Stimulated activated CD8-positive, alpha-beta memory T cell treated with anti-CD3 and anti-CD28 coated beads, Interleukin-15, amount 100 ng/mL, for 24 hours (primary cell): ENCODE data around the gene DPYD.

ENCODE experiments used
- DNase-seq: peaks from one replicate; pipeline ENCODE4 v3.0.0-alpha.2; 2020; ENCODE audit warnings: low read depth

DPYD gene

GRCh38 chr1:97143236-97143882 is 777.5 kb downstream of the DPYD start:
- DNase-seq: no peak

DNA sequence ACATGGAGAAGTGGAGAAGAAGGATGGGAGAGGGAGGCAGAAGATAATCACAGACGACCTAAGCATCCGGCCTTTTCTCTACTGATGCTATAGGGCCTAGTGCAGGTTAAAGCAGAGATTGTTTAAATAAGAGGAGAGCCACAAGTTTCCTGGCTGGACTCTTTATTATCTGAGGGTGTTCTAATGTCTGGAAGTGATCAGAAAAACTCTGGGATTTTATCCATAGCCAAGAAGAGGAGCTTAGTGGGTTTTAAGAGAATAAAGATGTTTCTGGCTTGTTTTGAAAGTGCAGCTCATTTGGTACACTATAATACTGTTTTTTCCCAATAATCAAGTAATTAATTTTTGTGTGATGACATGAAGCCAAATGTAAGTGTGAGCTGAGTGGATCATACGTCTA is 780.2 kb downstream of the DPYD start:
- no peak for DNase-seq

DNA sequence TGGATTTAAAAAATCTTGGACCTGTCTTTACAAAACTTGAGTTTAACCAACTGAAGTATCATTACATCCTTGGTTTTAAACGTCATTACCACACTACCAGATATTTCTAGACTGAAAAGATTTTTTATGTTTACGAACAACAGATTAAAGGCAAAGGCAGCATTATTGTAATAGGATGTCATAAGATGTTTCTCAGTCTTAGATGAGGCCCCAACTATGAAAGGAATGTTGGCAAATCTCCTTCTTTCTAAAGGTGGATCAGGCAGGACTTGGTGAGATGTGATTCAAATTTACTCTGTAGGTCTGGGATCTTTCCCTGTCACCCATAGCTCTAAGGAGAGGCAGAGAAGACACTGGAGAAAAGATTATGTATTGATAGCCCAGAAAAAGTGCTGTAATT is 781.3 kb downstream of the DPYD start:
- no peak for DNase-seq

DNA sequence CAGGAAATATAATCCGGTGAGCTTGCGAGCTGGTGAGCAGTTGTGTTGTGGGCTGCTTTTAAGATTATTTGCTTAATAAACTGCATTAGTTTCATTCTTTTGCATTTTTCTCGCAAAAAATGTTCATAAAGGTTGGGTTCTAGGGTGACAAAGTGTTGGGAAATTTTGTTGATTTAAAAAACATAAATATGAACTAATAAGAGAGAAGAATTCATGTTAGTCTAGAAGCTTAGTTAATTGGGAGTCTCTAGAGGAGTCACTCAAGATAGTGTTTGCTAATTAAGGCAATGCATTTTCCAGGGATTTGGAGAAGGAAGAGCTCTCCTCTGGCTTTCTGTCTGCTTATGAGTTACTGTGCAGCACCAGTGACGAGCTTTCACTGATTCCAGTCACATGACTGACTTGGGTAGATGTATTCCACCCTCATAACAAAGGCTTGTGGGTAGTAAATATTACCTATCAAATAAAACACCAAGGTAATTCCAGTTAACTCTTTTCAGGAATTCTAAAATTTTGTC is 782.3 kb downstream of the DPYD start:
- DNase-seq: no peak

DNA sequence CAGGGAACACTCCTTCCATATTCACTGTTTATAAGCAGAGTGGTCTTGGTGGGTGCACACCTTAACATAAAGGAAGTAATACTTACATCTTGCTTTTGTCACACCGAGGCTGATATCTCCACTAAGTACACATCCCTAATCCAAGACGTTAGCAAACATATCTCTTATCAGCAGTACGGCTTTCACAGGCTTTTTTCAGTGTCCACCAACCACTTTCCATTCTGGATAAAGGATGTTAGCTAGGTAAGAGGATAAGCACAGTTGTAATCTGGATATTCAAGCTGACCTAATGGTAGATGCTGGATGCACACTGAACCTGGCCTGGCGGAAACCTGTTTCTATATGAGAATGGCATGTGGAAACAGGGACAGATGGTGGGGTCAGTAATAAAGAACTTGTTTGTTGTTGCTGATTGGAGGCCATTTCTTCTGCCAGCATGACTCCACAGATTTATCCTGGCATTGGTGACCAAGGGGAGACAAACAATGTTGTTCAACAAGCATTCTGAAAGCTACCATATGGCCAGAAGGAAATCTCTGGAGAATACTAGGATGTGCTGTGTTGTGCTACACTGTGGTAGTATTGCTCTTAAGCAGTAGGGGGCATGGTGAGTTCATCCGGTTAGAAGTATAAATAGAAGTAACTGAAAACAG is 782.8 kb downstream of the DPYD start:
- no peak for DNase-seq

GRCh38 chr1:97136996-97137395 is 783.8 kb downstream of the DPYD start:
- DNase-seq: no peak

DNA sequence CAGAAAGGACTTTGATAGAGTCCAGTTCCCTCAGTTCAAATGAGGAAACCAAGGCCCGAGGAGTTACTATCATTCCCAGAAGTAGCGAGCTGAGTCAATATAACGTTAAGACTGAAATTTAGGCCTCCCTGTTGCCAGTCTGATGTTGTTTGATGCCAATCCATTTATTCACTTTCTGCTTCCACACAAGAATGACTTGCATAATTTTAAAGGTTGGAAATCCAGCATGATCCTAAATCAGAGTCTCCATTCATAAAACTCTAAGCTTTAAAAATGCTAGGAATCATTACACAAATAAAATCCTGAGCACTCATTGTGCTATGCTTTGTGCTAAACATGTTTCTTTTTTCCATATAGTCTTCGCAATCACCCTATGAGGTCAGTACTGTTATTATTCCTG is 784.9 kb downstream of the DPYD start:
- DNase-seq: no peak

DNA sequence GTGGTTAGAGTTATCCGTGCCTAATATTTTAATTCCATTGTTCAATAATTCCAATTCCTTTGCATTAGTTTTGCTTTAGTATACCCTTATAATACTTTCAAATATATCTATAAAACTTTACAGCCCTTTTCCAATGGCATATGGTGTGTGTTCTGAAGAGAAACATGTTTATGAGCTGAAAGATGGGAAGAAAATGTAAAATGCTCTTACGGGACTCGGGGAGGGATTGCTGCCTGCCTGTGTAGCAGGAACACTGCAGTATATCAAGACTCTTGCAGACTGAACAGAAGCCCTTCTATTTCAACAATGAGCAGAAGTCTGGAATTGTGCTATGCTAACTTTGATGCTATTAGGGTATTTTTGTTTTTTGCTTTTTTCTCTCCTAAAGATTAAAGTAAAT is 792.4 kb downstream of the DPYD start:
- no peak for DNase-seq

DNA sequence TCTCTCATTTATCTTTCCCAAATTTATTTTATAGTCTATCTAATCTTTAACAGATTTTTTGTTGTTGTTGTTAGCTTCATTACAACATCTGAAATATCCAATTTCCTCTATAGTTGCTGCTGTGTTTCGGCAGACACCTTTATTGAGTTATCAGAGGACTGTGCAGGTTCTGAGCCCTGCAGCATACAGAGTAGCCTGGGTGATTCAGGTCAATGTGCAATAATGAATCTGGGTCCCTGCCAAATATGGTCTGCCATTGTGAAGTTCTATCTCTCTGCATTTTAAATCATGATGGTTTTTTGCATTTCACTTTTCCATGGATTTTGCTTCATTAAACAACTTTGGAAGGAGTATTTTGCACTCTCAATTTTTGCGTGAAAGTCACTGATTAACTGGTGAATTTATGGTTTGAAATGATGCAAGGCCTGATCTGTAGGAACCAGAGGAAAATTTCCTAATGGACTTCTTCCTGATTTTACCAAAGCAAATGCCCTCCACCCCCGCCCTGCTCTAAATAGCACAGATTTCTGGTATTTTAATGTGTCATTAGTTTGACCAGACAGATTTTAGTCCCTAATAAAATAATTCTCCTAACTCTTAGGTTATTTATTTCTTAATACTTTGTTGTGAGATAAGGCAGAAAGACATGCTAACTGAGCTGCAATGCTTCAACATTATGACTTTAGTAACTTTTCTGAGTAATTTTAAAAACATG is 797.0 kb downstream of the DPYD start:
- no peak for DNase-seq

DNA sequence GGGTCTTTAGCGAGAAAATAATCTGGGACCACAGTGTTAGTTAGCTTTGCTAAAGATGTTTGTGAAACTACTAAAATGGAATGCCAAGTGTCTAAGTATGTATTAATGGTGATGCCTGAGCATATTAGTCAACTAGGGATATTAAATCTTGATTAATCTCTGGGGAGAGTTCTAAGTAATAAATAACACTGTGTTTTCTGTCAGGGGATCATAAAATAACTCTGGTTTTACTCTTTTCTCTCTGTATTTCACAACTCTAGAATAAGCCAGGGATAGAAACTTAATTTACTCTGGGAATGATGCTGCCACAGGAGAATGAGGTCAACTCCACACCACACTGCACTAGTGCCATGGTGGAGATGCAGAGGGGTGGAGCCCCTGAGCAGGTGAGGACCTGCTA is 800.0 kb downstream of the DPYD start:
- no peak for DNase-seq

DNA sequence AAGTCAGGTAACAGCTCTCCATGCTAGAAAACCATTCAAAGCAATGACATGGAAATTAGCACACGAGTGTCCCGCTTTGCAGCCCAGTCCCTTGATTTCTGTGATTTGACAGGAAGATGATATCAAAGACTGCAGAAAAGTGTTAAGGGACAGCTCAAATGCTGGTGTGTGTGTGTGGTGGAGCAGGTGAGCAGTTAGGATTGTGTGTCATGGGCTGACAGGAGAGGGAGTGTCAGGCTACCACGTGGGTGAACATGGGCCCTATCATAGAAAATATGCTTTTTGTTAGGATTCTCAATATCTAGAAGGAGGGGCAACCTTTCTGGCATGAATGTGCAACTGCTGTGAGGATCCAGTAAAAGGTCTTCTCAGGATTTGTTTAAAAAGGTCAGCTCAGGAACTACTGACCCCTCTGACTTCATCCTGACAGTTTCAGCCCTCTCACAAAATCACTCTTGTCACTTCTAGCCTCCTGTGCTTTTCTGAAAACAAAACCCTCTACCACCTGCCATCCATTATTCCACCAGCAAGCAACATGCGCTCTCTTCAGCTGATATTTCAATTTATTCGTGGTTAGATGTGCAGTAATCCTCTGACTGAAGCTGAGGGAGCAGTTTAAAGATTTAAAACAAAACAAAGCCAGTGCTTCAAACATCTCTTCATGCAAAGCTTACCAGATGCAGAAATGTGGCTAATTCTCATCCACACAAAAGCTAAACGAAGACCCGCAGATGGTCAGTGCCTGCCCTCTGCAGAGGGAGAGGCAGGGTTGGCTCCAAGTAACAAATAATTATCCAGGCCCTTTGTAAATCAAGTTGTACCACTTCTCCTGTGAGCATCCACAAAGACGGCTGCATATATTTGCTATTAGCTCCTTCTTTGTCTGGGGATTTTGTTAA is 801.3 kb downstream of the DPYD start:
- no peak for DNase-seq

- no peak for DNase-seq
These were observed 806.0 kb downstream of the DPYD start for GRCh38 chr1:97114842-97115241.

DNA sequence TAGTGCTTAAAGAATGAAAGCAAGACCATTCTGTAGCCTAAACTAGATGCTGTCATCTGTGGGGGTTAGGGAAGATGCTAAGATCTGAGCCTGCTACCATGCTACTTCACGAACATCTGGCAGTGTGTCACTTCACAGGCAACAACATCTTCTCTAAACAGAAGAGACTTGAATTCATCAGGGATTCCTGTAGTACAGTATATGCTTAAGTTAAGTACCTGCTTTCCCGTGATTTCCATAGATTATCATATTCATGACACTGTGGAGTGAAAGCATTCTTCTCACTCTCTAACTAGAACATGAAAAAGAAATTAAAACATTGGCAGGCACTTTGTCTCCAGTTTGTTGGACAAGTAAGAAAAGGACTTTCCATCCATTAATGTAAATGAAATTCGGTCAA is 808.4 kb downstream of the DPYD start:
- DNase-seq: no peak

DNA sequence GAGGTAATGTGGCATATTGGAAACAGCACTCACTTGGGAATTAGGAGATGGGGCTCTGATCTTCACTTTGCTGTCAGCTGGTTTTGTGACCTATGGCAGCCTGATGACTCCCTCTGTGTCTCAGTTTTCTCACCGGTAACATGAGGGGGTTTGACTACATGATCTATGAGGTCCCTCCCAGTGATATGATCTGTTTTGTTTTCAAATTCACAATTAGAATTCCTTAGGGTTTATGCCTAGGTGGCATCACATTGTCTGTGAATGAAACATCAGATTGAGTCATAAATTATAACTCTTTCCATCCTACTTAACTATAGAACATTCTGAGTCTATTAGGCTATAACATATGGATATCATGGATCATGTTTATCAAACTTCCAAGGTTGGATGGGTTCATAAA is 812.7 kb downstream of the DPYD start:
- no peak for DNase-seq

DNA sequence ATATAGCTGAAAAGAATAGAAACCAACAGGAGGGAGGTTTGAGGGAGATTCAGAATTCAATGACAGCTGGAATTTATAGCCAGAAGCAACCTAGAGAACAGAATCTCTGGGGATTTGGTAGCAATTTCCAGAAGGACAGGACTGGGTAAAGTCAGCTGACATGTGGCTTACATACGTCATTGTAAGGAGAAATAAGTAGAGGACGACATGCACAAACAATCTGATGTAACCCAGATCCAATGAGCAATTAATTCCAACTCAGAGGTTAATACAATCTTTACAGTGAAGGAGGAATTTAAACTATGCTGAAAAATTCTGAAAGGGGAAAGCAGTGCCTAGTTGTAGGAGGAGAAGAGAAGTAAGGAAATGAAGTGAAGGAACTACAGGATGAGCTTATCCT is 815.3 kb downstream of the DPYD start:
- no peak for DNase-seq

DNA sequence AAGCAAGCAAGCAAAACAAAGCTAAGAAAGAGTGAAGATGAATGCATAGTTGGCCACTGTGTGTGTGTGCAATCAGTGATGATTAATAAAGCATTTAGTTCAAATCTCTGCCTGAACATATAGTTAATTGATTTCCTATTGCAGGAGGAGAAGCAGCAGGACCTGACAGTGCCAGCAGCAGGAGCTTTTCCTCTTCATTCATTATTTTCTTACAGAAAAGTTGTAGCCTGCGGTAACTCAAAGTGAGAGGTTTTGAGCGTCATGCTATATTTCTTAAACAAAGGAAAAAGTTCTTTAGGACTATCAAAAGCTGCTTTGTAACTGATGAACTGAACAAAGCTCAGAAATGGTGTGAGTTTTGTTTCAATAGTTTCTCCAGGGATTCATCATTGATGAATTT is 819.3 kb downstream of the DPYD start:
- no peak for DNase-seq

DNA sequence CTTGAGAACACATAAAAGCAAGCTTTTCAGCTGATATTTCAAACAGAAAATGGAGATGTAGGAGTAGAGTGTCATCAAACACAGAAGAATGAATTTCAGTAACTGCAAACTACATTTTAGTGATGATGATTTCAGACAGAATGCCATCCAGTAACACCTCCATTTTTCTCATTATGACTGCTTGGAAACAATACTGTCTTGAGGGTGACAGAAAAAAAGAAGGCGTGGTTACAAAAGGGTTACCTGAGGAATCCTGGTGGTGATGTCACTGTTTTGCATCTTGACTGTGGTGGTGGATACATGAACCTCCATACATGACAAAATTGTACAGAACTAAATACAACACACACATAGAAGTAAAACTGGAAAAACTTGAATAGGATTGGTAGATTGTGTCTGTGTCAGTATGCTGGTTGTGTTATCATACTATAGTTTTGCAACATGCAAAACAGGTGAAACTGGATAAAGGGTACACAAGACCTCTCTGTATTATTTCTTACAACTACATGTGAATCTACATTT is 823.4 kb downstream of the DPYD start:
- DNase-seq: no peak

- DNase-seq: no peak
These were observed 825.1 kb downstream of the DPYD start for GRCh38 chr1:97095764-97096163.

- no peak for DNase-seq
These were observed 826.4 kb downstream of the DPYD start for GRCh38 chr1:97094247-97094972.

DNA sequence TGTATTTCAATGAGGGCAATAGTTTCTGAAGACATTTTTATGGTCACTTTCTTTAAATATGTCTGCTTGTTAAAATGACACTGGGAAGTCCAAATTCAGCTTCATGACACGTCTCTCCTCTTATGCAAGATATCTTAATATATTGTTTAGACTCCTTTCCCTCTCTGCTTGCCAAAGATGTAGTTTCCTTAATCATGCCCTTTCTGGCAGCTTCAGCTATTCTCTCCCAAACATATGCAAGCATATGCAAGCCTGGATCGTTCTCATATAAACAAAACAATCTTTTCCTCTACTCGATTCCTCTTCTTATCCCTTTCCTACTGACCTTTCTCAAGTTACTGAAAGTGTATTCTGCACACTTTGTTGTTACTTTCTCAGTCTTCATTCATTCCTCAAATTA is 827.1 kb downstream of the DPYD start:
- DNase-seq: no peak

GRCh38 chr1:97092824-97093223 is 828.0 kb downstream of the DPYD start:
- no peak for DNase-seq
